CD14-positive monocyte (primary cell): ENCODE data around the gene SORBS1. TPM values are rescaled to one million over a fixed set of nuclear protein-coding genes. Genes with fewer than 3 reads are reported as not detected.

Source experiments
- DNase-seq, 3 donors: peaks; one replicate each; pipeline ENCODE4 v3.0.0-alpha.2; 2011 to 2022
- H2AFZ ChIP-seq: 2 replicates; pipeline ENCODE4 v1.6.0; 2012; ENCODE audit warnings: mild to moderate bottlenecking, low read depth, low read length, inconsistent platforms; ENCODE audit not compliant: insufficient read depth, poor library complexity, severe bottlenecking
- H3K27ac ChIP-seq, 2 donors: 1 replicate in 1 of 2; 2 replicates in 1 of 2; pipeline ENCODE4 v1.5.1; 2012 to 2013; ENCODE audit warnings: low read length in 2 of 2, control low read depth in 1 of 2, inconsistent platforms in 1 of 2, low read depth in 1 of 2, mild to moderate bottlenecking in 1 of 2
- H3K27me3 ChIP-seq, 2 donors: one replicate each; pipeline versions ENCODE4 v1.6.0 to v1.6.1; 2011 to 2013; ENCODE audit warnings: low read length in 2 of 2; ENCODE audit not compliant: control insufficient read depth in 2 of 2, insufficient read depth in 2 of 2
- H3K36me3 ChIP-seq, 2 donors: replicated peaks in 1 of 2; 1 replicate in 1 of 2; 2 replicates in 1 of 2; pipeline versions ENCODE4 v1.5.1 to v1.6.1; 2012 to 2013; ENCODE audit warnings: low read length in 2 of 2, control low read depth in 1 of 2, inconsistent platforms in 1 of 2, mild to moderate bottlenecking in 1 of 2; ENCODE audit not compliant: insufficient read depth in 2 of 2, control insufficient read depth in 1 of 2
- H3K4me1 ChIP-seq, 2 donors: 1 replicate in 1 of 2; 2 replicates in 1 of 2; pipeline versions ENCODE4 v1.5.1 to v1.6.1; 2012 to 2013; ENCODE audit warnings: low read length in 2 of 2, control low read depth in 1 of 2, inconsistent platforms in 1 of 2, mild to moderate bottlenecking in 1 of 2, moderate library complexity in 1 of 2; ENCODE audit not compliant: insufficient read depth in 2 of 2, control insufficient read depth in 1 of 2
- H3K4me2 ChIP-seq: replicated peaks from 2 replicates; pipeline ENCODE3; 2012; ENCODE audit warnings: low read length, moderate library complexity, mild to moderate bottlenecking; ENCODE audit not compliant: poor library complexity, severe bottlenecking; ENCODE audit errors: extremely low read depth
- H3K4me3 ChIP-seq, 3 experiments: fragments of 200-600 bp in 1 of 3; sonication (generic) in 1 of 3; replicated peaks in 1 of 3; 1 replicate in 2 of 3; 2 replicates in 1 of 3; pipeline ENCODE4 v1.5.1; 2011 to 2013; ENCODE audit warnings: low read length in 3 of 3, mild to moderate bottlenecking in 3 of 3, control low read depth in 2 of 3, low read depth in 2 of 3, inconsistent platforms in 1 of 3, moderate library complexity in 1 of 3
- H3K79me2 ChIP-seq: 2 replicates; pipeline ENCODE4 v1.6.0; 2012; ENCODE audit warnings: mild to moderate bottlenecking, control low read depth, inconsistent platforms, low read length, moderate library complexity; ENCODE audit not compliant: insufficient read depth
- H3K9ac ChIP-seq: 2 replicates; pipeline ENCODE4 v1.6.0; 2017; ENCODE audit warnings: low read length, mild to moderate bottlenecking; ENCODE audit not compliant: insufficient read depth, poor library complexity, severe bottlenecking
- H3K9me3 ChIP-seq, 2 donors: replicated peaks in 1 of 2; 1 replicate in 1 of 2; 2 replicates in 1 of 2; pipeline versions ENCODE4 v1.5.1 to v1.6.1; 2012 to 2013; ENCODE audit warnings: low read length in 2 of 2, control low read depth in 1 of 2; ENCODE audit not compliant: control insufficient read depth in 1 of 2, insufficient read depth in 1 of 2
- H4K20me1 ChIP-seq: 2 replicates; pipeline ENCODE4 v1.6.0; 2012; ENCODE audit warnings: mild to moderate bottlenecking, low read length, control low read depth, moderate library complexity; ENCODE audit not compliant: insufficient read depth
- H3K27ac Mint-ChIP-seq, 7 donors: one replicate each; pipeline ENCODE4 v1.8.0; 2020; ENCODE audit warnings: mild to moderate bottlenecking in 7 of 7, mixed read lengths in 7 of 7, moderate library complexity in 6 of 7, inconsistent platforms in 2 of 7
- H3K27me3 Mint-ChIP-seq, 3 donors: one replicate each; pipeline ENCODE4 v1.8.0; 2021 to 2022; ENCODE audit warnings: low read depth in 3 of 3, mild to moderate bottlenecking in 3 of 3, mixed read lengths in 3 of 3, moderate library complexity in 3 of 3, inconsistent platforms in 1 of 3
- H3K36me3 Mint-ChIP-seq, 2 donors: one replicate each; pipeline ENCODE4 v1.8.0; 2020; ENCODE audit warnings: mixed read lengths in 2 of 2, inconsistent platforms in 1 of 2, mild to moderate bottlenecking in 1 of 2
- H3K4me1 Mint-ChIP-seq: one replicate; pipeline ENCODE4 v1.8.0; 2020; ENCODE audit warnings: mild to moderate bottlenecking, mixed read lengths
- H3K4me3 Mint-ChIP-seq, 2 donors: one replicate each; pipeline ENCODE4 v1.8.0; 2020; ENCODE audit warnings: mild to moderate bottlenecking in 2 of 2, mixed read lengths in 2 of 2, moderate library complexity in 1 of 2
- H3K9me3 Mint-ChIP-seq, 7 donors: one replicate each; pipeline ENCODE4 v1.8.0; 2020 to 2022; ENCODE audit warnings: mixed read lengths in 7 of 7, mild to moderate bottlenecking in 6 of 7, moderate library complexity in 6 of 7, inconsistent platforms in 2 of 7
- CTCF ChIP-seq: fragments of 200-600 bp; IDR thresholded peaks from one replicate; pipeline ENCODE4 v1.8.0; 2022; ENCODE audit warnings: antibody characterized with exemption, mild to moderate bottlenecking
- WGBS: methylation state at CpG from one replicate; pipeline ENCODE4 v1.1.5; 2013; ENCODE audit warnings: missing lambda C conversion rate; ENCODE audit not compliant: insufficient coverage; 5-methylcytosine and 5-hydroxymethylcytosine counted together
- intact Hi-C, 2 donors: fragments of 100-400 bp; cut with micrococcal nuclease; formaldehyde crosslinking; loops; one replicate each; pipeline versions ENCODE4 v1.15.0 to v1.15.1; 2023
- polyA plus RNA-seq, 3 donors: library from polyadenylated mRNA; depleted of rRNA in 1 of 3; unstranded in 2 of 3; stranded (reverse) in 1 of 3; fragments of 300-500 nt in 2 of 3; fragments of >200 nt in 1 of 3; fragmentation: Illumina TruSeq in 2 of 3; gene quantifications; 1 replicate in 2 of 3; 2 replicates in 1 of 3; pipeline ENCODE4 v1.2.3, GENCODE V29; 2012 to 2021

Gene SORBS1
- polyA plus RNA-seq, 3 donors = 0.08 to 0.15 TPM; not detected in 1

GRCh38 chr10:95476469-95477174, 84.5 kb downstream of the SORBS1 start:
- Histone ChIP-seq H3K4me1 (no peaks in the 10 kb centered on the region), H2AFZ (no peak overlapping the region), H3K9me3 (no peaks in the 10 kb centered on the region), H3K4me3 (no peak overlapping the region), H4K20me1 (no peaks in the 10 kb centered on the region), H3K4me2 (no peak overlapping the region), H3K27me3 (no peaks in the 10 kb centered on the region), H3K79me2 (no peaks in the 10 kb centered on the region), H3K27ac (no peak overlapping the region), H3K36me3 (no peaks in the 10 kb centered on the region), H3K9ac (no peak overlapping the region)
- Mint-ChIP-seq H3K27me3 (peaks cover 0 to 2% (median 2%) of the 10 kb centered on the region in 3 donors), H3K4me3 (no peak overlapping the region), H3K4me1 (peaks cover 5% of the 10 kb centered on the region), H3K27ac (peak overlapping the region in 1 of 7 donors; percentile 27), H3K36me3 (no peaks in the 10 kb centered on the region), H3K9me3 (no peaks in the 10 kb centered on the region)
- no peak for TF ChIP-seq CTCF
- intact Hi-C loops = no loop called here
- whole genome bisulfite sequencing = 95% methylated on average over 4 of the region's 5 CpGs
- DNase-seq = no peak

GRCh38 chr10:95475827-95476468, 85.2 kb downstream of the SORBS1 start:
- no peaks in the 10 kb centered on the region for H3K36me3 Mint-ChIP-seq
- intact Hi-C loops = no loop called here
- H3K4me1 ChIP-seq = no peaks in the 10 kb centered on the region
- no peaks in the 10 kb centered on the region for H3K36me3 ChIP-seq
- peaks cover 5% of the 10 kb centered on the region for H3K4me1 Mint-ChIP-seq
- no peak for TF ChIP-seq CTCF
- no peaks in the 10 kb centered on the region for H3K27me3 ChIP-seq
- WGBS = no CpG with 5 or more reads among the region's 8 CpGs
- peaks cover 0 to 2% (median 2%) of the 10 kb centered on the region in 3 donors for H3K27me3 Mint-ChIP-seq
- DNase-seq = no peak
- no peaks in the 10 kb centered on the region for H3K9me3 Mint-ChIP-seq
- no peak overlapping the region for H3K27ac ChIP-seq
- no peaks in the 10 kb centered on the region for H4K20me1 ChIP-seq
- no peak overlapping the region for H3K27ac Mint-ChIP-seq
- no peaks in the 10 kb centered on the region for H3K9me3 ChIP-seq
- no peak overlapping the region for H3K9ac ChIP-seq
- H3K4me2 ChIP-seq = no peak overlapping the region
- no peak overlapping the region for H3K4me3 ChIP-seq
- no peak overlapping the region for H2AFZ ChIP-seq
- H3K79me2 ChIP-seq = no peaks in the 10 kb centered on the region
- H3K4me3 Mint-ChIP-seq = no peak overlapping the region
